Astrocyte (in vitro differentiated cells and primary cell): ENCODE data around the gene PCTP.

ENCODE experiments used
- EZH2 ChIP-seq: IDR thresholded peaks from 2 replicates; pipeline ENCODE4 v1.6.1; 2012; ENCODE audit warnings: mild to moderate bottlenecking, low read length, inconsistent platforms; ENCODE audit not compliant: insufficient read depth
- TF ChIP-seq, protein P1 (sequence below): IDR thresholded peaks from 2 replicates; pipeline ENCODE4 v1.5.1; 2011; ENCODE audit warnings: low read depth, mild to moderate bottlenecking, inconsistent platforms, low read length, moderate library complexity; ENCODE audit not compliant: insufficient read depth

- TF ChIP-seq, protein P1, sequence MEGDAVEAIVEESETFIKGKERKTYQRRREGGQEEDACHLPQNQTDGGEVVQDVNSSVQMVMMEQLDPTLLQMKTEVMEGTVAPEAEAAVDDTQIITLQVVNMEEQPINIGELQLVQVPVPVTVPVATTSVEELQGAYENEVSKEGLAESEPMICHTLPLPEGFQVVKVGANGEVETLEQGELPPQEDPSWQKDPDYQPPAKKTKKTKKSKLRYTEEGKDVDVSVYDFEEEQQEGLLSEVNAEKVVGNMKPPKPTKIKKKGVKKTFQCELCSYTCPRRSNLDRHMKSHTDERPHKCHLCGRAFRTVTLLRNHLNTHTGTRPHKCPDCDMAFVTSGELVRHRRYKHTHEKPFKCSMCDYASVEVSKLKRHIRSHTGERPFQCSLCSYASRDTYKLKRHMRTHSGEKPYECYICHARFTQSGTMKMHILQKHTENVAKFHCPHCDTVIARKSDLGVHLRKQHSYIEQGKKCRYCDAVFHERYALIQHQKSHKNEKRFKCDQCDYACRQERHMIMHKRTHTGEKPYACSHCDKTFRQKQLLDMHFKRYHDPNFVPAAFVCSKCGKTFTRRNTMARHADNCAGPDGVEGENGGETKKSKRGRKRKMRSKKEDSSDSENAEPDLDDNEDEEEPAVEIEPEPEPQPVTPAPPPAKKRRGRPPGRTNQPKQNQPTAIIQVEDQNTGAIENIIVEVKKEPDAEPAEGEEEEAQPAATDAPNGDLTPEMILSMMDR, result no peak
- no peak for TF ChIP-seq EZH2
Observed at GRCh38 chr17:55741356-55741700, 9.5 kb upstream of the PCTP start.
